HG03575 (cell line): Measurements from ENCODE around the gene PACSIN3.

Experiments
- ATAC-seq: cut with Tn5 transposase; IDR thresholded peaks from one replicate; pipeline ENCODE4 v1.9.1; 2021; ENCODE audit not compliant: unreplicated experiment, insufficient number of reproducible peaks, low FRiP score; ENCODE audit errors: extremely low read depth

PACSIN3 gene

DNA sequence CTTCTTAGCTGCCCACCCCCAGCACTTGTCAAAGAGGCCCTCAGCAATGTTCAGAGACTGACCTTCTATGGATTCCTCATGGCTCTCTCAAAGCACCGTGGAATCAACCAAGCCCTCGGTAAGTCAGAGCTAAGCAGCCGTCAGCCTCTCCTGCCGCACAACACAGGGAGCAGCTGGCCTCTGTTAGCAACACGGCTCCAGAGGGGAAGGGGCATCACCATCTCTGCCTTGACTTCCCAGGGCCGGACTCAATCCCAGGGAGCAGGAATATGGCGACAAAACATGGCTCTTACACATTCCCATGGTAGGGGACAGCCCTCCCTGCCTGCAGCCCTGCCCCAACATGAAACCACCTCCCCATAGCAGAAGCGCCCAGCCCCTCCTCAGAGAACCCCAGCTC, 28.4 kb downstream of the PACSIN3 start:
- no peak for ATAC-seq

DNA sequence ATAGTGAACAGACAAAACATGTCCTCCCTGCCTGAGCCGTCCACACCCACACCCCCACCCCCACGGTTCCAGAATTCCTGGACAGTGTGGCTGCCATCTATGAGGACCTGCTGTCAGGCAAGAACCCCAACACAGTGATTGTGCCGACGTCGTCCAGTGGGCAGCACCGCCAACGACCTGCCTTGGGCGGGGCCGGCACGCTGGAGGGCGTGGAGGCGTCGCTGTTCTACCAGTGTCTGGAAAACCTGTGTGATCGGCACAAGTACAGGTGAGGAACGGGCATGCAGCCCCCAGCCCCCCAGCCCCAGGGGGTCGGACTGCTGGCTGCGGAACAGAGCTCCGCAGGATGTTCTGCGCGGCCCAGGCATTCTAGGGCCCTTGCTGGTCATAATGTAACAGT, 29.3 kb downstream of the PACSIN3 start:
- no peak for ATAC-seq

DNA sequence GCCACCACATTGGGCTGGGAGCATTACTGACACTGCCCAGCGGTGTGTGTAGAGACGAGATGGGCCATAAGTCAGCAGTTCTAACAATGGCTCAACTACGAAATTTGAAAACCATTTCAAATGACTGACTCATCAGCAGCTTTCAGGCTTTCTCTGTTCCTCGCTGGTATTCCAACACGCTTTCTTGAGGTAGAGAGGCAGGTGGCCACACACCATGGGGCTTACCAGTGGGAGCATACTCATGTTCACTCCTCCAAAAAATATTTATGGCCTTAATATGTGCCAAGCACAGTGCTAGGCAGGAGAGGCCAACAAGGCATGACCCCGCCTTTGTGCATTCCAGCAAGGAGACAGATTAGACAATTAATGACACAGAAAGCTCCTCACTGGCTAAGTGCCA, 29.9 kb downstream of the PACSIN3 start:
- ATAC-seq = no peak

DNA sequence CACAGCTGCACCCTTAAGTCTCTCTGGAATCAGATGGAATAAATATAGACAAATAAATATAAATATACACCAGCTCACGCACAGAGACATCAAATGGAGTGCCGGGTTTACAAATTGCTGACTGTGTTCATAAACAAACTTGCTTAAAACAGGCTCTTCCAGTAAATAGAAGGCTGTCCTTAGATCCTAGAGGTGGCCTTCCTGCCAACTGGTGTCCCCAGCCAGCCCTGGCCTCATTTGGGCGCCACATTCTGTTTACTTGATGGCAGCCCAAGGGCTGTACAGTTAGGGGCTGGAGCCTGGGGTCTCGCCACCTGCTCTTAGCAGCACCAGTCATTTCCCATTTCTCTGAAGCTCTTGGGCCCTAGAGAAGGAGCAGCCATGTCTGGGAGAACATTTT, 30.4 kb downstream of the PACSIN3 start:
- ATAC-seq = no peak

DNA sequence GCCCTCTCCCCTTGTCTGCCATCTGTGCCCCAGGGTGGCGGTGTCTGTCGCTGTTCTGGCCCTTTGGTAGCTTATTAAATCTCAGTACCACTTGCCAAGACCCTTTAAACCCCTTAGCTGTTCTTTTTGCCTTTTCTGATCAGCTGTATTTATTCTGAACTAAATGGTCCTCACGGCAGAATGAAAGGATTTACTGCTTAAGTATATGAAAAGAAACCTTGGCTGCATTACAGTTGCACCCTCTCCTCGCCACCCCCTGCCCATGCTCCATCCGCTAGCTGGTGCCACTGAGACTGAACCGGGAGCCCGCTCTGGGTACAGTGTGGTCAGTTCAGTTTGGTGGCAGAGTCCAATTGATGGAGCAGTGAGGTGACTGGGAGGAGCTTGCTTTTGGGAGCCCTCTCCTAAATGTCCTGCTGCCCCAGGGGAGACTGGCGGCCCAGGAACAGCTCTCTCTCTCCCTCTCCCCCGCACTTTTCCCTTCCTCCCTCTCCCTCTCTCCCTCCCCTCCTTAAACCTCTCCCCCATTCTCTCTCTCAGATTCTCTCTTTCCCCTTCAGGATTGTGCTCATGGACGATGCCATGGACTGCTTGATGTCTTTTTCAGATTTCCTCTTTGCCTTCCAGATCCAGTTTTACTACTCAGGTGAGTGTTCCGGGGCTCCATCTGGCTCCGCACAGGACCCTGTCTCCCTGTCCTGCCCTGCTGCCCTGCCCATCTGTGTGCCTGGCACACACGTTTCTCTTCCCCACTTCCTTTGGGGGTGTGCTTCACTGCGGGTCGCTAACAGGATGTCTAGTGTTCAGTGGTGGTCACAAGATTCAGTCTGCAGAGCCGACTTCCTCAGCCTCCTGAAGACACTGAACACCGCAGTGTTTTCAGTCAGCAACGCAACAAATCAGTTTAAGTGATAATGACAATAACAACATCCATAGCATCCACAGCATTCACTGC, 31.3 kb downstream of the PACSIN3 start:
- no peak for ATAC-seq

DNA sequence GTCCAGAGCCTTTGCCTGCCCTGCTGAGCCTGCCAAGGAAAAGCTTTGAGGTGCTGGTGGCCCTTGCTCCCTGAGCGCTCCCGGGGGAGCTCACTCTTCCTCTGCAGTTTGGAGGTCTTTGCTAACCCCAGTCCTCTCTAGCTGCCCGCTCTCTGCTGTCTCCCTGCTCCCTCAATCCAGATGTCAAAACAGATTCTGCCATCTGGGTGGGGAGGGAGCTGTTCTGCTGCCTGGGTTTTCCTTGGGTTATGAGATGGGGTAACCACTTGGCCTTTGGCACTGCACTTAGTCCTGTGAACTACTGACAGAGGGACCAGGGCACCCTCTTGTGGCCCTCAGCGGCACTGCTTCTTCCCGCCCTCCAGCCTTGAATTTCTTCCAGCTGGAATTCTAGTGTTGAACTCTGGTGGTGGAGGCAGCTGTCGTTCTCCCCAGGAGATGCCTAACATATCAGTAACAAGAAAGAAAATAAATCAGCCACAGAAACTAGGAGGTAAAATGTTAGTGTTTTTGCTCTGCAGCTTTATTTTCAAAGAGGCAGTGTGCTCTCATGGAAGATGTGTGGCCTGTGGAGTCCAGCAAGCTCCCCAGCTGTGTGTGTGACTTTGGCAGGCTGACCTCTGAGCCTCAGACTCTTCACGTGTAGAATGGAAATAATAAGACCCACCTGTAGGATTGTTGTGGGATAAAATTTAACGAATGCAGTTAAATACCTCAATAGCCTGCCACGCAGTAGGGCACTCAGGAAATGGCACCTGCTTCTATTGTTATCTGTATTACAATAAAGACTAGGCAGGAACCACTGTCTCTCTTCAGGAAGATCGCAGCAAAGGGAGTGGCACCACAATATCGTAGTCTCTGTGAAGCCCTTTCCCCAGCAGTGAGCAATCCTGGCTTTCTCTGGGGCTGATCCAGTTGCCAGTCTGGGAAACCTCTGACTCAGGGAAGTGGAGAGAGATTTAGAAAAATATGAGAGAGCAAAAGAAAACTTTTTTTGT, 33.0 kb downstream of the PACSIN3 start:
- ATAC-seq = no peak

DNA sequence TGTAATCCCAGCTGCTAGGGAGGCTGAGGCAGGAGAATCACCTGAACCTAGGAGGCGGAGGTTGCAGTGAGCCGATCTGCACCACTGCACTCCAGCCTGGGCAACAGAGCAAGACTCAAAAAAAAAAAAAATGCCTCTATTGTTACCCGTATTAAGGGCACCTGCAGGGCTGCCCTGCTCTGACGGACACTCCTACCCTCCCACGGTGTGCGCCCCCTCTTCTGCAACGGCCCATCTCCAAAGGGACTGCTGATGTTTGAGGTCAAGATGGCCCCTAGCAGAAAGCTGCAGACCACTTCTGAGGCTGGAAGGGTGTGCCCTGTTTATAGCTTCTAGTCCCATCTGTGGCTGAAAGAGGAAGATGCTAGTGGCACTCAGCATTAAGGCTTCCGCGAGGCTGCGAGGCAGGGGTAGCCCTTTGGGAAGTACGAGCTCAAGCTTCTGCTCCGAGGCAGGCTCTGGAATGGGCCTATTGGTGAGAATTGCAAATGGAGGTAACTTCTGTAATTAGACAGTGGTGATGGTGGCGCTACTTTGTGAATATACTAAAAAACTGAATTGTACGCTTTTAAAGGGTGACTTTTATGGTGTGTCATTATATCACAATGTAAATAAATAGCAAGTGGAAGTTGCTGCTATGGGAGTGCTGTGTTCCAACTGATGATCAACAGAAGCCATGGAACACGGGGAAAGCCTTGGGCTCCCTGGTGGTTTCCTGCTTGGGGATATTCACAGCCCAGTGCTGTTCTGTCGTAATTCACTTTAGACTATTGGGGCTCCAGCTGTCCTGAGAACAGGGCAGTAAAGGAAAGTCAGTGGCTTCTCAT, 33.9 kb downstream of the PACSIN3 start:
- no peak for ATAC-seq

DNA sequence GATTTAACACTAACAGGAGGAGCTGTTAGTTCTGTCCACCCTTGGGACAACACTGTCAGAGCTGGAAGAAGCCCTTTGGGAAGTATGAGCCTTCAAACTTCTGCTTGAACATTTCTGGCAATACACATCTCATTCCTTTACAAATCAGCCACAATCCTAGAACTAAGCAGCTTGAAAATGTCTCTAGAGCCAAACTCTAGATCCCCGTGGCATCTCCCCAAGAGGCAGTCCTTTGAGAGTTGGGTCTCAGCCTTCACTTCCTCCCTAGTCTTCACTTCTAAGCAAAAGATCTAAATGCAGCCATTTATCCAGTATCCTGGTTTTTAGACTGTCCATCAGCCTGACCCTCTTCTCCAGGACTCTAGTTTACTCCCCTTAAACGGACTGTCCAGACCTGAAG, 36.5 kb downstream of the PACSIN3 start:
- ATAC-seq = no peak

DNA sequence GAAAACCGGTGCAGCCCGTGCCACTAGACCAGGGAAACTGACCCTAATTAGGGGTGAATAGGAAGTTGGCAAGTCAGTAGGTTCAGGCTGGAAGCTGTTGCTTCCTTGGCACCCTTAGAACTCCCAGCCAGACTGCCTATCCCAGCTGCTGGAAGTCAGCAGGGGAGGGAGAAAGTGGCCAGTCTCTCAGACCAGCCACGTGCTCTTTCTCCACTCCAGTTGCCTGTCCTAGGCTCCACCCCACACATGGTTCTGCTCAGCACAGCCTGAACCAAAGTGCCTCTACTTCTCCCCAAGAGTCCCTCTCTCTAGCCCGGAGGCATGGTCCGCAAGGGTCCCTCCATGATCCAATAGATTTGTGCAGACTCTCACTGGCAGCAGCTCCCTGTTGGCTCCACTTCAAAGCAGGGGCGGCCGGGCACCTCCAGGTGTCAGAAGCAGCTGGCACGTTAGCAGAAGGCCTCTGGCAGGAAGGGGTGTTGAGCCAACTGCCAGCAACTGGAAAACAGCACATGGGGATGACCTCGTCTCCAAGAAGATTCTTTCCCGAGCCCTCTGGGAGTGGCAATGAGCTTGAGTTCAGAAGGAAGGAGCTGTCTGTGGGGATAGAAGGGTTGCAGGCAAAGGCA, 37.2 kb downstream of the PACSIN3 start:
- ATAC-seq = no peak

DNA sequence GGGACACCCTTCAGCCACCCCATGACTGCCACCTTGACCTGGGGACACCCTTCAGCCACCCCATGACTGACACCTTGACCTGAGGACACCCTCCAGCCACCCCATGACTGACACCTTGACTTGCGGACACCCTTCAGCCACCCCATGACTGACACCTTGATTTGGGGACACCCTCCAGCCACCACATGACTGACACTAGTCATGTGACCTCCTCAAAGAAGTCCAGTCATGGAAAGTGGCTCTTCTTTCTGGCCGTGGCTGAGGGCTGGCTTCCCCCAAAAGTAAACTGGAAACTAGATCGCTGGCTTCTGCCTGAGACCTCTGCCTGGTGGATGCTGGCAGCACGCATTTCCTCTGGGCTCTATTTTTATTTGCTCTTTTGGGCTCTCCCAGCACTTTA, 38.0 kb downstream of the PACSIN3 start:
- ATAC-seq = no peak

DNA sequence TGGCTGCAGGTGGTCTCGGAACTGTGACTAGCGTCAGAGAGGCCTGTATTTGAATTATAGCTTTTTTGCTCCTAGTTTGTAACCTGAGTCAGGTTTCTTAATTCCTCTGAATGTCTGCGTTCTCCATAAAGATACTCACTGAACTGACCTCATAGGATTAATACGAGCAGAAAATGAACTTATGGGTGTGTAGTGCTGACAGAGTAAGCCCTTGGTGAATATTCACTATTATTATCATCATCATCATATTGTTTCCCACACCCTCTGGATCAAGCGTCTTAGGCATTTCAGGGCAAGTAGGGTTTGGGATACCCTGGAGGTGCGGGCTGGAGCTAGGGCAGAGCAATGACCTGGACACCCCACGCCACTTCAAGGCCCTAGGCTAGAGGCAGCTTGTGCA, 38.6 kb downstream of the PACSIN3 start:
- ATAC-seq = no peak

DNA sequence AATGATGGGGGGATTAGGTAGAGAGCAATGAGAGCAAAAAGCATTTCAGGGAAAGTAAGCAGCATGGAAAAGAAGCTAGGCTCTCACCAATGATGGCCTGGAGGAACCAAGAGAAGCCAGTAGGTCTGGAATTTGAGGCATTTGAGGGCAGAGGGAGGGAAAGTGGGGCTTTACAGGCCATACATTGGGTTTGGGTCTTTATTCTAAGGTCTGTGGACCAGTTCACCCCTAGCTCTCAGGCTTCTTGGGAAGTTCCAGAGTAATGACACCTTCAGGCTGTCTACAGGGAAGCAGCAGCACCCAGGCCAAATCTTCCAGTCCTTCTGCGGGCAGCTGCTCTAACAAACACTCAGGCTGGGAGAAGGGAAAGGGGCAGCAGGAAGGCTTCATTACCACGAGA, 39.0 kb downstream of the PACSIN3 start:
- ATAC-seq = no peak

DNA sequence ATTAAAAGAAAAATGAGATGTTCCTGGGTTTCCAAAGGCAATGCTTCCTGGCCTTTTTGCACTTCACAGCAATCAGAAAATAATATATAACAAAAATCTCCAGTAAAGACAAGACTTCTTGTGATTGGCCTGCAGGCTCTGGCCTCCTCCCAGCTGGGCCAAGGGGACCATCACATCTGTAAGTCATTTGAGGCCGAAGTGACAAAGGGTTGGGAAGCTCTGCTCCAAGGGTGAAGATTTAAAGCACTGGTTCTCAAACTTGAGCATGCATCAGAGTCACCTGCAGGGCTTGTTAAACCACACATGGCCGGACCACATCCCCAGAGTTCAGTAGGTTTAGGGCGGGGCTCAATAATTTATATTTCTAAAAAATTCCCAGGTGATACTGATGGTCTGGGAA, 41.7 kb downstream of the PACSIN3 start:
- no peak for ATAC-seq

DNA sequence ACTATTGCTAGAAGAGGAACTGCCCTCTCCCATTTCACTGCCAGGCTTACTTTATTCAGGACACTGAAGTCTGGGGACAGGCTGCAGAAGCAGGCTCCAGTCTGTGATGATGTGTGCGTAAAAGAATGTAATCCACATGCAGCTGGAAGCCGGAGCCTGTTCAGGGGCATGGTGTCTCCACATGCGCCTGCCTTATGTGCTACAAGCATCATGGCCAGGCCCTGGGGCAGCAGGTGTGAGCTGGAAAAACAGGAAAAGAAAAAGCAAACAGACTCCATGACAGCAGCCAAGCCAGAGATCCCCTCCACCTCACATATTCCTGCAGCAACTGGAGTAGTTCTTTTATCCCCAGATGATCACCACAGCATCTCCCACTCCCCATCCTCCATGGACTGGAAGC, 42.9 kb downstream of the PACSIN3 start:
- ATAC-seq = no peak

DNA sequence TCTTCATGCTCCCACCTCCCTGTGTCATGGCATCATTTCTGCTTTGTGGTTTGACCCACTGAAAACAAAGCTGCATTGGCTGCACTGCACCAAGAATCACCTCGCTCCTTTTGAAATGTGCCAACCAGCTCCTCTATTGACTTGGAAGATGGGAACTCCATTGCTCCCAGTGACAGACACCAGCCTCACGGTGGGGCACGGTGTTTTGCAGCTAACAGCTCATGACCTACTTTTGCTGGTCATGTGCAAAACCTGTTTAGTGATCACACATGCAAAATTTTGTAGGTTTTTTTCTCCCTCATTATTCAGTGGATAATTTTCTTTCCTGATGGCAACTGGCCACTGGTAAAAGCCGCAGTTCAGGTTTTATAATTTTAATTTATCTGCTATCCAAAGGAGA, 46.4 kb downstream of the PACSIN3 start:
- ATAC-seq = no peak

DNA sequence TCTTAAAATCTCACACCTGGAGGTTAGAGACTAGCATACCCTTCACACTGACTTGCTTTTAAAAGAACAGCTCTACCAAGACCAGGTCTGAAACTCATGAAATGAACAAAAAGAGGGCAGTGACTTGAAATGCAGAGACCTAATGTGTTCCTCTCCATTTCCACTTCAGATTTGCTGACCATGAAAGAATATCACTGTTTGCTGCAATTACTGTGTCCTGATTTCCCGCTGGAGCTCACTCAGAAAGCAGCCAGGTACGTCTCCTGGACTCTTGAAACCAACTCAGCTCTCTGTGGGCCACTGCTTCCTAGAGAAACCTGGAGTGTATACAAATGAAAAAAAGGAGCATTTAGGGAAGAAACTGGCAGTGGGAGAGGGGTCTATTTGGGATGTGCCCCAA, 48.8 kb downstream of the PACSIN3 start:
- ATAC-seq = no peak

DNA sequence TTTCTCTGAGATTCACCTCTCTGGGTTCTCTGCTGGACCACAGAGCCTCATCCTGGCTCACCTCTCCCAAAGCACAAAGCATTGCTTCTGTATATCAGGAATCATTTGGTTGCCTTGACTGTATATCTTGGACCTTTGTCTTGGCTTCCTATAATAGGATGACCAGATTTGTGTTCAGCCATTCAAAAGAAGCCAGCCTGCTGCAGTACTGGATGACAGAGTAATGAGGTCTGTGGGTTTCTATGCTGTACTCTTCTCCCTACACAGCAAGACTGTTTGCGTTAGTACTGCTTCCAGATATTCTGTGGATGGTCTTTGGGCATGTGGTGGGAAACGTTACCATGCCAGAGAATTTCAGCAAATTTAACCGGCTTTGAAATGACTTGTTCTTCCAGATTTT, 49.3 kb downstream of the PACSIN3 start:
- no peak for ATAC-seq

DNA sequence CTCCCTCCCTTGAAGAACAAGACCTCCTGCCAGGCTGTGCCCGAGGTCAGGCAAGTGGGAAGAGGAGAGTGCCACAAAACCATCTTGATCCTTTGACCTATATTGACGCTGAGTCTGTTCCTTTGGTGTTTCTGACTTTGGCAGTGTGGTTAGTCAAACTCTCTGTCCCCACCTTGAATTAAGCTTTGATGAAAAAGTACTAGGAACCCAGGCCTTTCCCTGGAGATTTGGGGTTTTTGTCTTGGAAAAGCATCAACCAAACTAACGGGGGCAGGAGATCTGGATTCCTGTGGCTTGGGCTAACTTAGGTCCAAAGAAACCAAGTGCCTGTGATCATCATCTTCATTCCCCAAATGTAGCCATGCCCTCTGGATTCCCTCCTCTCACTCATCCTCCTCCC, 49.9 kb downstream of the PACSIN3 start:
- no peak for ATAC-seq

DNA sequence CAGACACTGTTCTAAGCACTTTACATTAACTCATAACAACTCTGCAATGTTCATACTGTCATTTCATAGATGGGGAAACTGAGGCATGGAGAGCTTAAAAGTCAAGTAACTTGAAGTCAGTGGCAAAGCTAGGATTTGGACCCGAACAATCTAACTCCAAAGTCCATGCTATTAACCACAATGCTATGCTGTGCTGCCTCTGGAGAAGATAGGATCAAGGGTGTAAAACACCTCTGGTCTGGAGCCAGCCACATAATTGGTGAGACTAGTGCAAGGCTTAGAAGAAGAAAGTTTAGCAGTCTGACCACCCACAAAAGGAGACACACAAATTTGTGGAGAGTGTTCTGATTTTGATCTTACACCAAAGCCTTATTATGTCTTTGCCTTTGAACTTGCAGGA, 53.3 kb downstream of the PACSIN3 start:
- ATAC-seq = no peak
